ENCODE data around the gene LRRC7.

DNA sequence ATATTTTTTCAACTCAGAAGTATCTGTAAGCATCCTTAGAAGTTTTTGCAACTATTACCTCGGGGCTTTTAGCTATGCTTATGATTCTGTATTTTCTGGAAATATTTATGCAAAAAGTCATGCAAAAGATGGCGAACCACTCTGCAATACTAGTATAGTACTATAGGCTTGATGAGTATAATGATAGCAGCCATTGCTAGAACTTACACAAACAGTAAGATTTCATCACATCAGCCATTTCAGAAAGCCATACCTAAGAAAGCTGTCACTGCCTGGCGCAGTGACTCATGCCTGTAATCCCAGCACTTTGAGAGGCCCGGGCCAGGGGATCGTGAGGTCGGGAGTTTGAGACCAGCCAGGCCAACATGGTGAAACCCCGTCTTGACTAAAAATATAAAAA is 227.1 kb downstream of the LRRC7 start:
- TF ChIP-seq, protein P1, sequence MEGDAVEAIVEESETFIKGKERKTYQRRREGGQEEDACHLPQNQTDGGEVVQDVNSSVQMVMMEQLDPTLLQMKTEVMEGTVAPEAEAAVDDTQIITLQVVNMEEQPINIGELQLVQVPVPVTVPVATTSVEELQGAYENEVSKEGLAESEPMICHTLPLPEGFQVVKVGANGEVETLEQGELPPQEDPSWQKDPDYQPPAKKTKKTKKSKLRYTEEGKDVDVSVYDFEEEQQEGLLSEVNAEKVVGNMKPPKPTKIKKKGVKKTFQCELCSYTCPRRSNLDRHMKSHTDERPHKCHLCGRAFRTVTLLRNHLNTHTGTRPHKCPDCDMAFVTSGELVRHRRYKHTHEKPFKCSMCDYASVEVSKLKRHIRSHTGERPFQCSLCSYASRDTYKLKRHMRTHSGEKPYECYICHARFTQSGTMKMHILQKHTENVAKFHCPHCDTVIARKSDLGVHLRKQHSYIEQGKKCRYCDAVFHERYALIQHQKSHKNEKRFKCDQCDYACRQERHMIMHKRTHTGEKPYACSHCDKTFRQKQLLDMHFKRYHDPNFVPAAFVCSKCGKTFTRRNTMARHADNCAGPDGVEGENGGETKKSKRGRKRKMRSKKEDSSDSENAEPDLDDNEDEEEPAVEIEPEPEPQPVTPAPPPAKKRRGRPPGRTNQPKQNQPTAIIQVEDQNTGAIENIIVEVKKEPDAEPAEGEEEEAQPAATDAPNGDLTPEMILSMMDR (IDR thresholded peaks at IDR 0.05), result no peak
- no peak for TF ChIP-seq POLR2A (IDR thresholded peaks at IDR 0.05)
- no peak for TF ChIP-seq POLR2AphosphoS5 (IDR thresholded peaks at IDR 0.05)

Data from breast epithelium (tissue), 3 donors.